HepG2 (cell line): ENCODE results near the gene ABHD17A. TPM values are rescaled to one million over a fixed set of nuclear protein-coding genes. Genes with fewer than 3 reads are reported as not detected.

ENCODE experiments used
- ATAC-seq: fragments of 200-7000 bp; cut with Tn5 transposase; 3 replicates; pipeline ENCODE4 v1.9.1; 2020; ENCODE audit warnings: mild to moderate bottlenecking, moderate library complexity
- BruUV-seq: library from RNA; stranded (reverse); fragments of 400-500 nt; replicated peaks from 2 replicates; lab custom pipeline; 2021; lab: Mats Ljungman, UMichigan
- CTCF ChIA-PET: fragments of 300-600 bp; formaldehyde crosslinking; extraction: SDS; loops from one replicate; lab custom pipeline; 2021; ENCODE audit warnings: low total read pairs, inconsistent platforms, low intra/inter-chr PET ratio; lab: Yijun Ruan, JAX
- POLR2A ChIA-PET: fragments of 350-600 bp; sonication (Branson Sonifier 250); formaldehyde crosslinking; loops from one replicate; lab custom pipeline; 2020; ENCODE audit warnings: antibody characterized with exemption, inconsistent platforms; lab: Yijun Ruan, JAX
- DNase-seq: peaks from one replicate; pipeline ENCODE4 v3.0.0-alpha.2; 2015; ENCODE audit warnings: low spot score
- FAIRE-seq: peaks from 3 replicates; lab custom pipeline; 2011; peaks lifted over from hg19 to GRCh38; lab: Jason Lieb, UNC
- H2AFZ ChIP-seq: one replicate; pipeline ENCODE4 v1.6.1; 2011; ENCODE audit warnings: low read length, inconsistent platforms
- H3K27ac ChIP-seq: fragments of 300-600 bp; 3 replicates; pipeline ENCODE4 v1.8.0; 2011; ENCODE audit warnings: mixed run types, mild to moderate bottlenecking, mixed read lengths, low read length, inconsistent platforms; ENCODE audit not compliant: insufficient read depth; ENCODE audit errors: extremely low read length
- H3K27me3 ChIP-seq, 2 experiments: fragments of 200-600 bp in 1 of 2; 2 replicates in 1 of 2; 3 replicates in 1 of 2; pipeline versions ENCODE4 v1.6.0 to v1.8.0; 2011; ENCODE audit warnings: low read length in 2 of 2, mild to moderate bottlenecking in 2 of 2, moderate library complexity in 2 of 2, inconsistent platforms in 1 of 2; ENCODE audit not compliant: insufficient read depth in 2 of 2, control insufficient read depth in 1 of 2
- H3K36me3 ChIP-seq, 2 experiments: fragments of 200-600 bp in 1 of 2; replicated peaks in 1 of 2; 2 replicates in 1 of 2; 3 replicates in 1 of 2; pipeline versions ENCODE4 v1.5.1 to v1.8.0; 2011; ENCODE audit warnings: low read length in 2 of 2, inconsistent platforms in 1 of 2; ENCODE audit not compliant: insufficient read depth in 2 of 2, control insufficient read depth in 1 of 2
- H3K4me1 ChIP-seq: 2 replicates; pipeline ENCODE4 v1.5.1; 2012; ENCODE audit warnings: low read length, inconsistent platforms; ENCODE audit not compliant: insufficient read depth
- H3K4me2 ChIP-seq: 2 replicates; pipeline ENCODE4 v1.6.0; 2011; ENCODE audit warnings: low read depth, low read length, inconsistent platforms
- H3K4me3 ChIP-seq, 3 experiments: fragments of 200-600 bp in 1 of 3; sonication (generic), shearing (Covaris generic) in 1 of 3; replicated peaks in 1 of 3; 2 replicates each; pipeline ENCODE4 v1.5.1; 2011 to 2016; ENCODE audit warnings: low read length in 3 of 3, inconsistent platforms in 2 of 3, low read depth in 2 of 3, mild to moderate bottlenecking in 2 of 3, control low read depth in 1 of 3, mixed read lengths in 1 of 3; ENCODE audit not compliant: insufficient read depth in 1 of 3
- H3K79me2 ChIP-seq: one replicate; pipeline ENCODE4 v1.6.1; 2011; ENCODE audit warnings: low read length, inconsistent platforms; ENCODE audit not compliant: insufficient read depth
- H3K9ac ChIP-seq: 2 replicates; pipeline ENCODE4 v1.6.0; 2011; ENCODE audit warnings: mild to moderate bottlenecking, low read depth, low read length, inconsistent platforms; ENCODE audit not compliant: insufficient read depth
- H3K9me3 ChIP-seq: 2 replicates; pipeline ENCODE4 v1.5.1; 2012; ENCODE audit warnings: mild to moderate bottlenecking, low read length
- H4K20me1 ChIP-seq: 2 replicates; pipeline ENCODE4 v1.6.0; 2011; ENCODE audit warnings: inconsistent platforms, mild to moderate bottlenecking, low read length, moderate library complexity; ENCODE audit not compliant: insufficient read depth
- HOXA3 ChIP-seq: sonication (generic); formaldehyde crosslinking; IDR thresholded peaks from 2 replicates; pipeline ENCODE4 v1.5.0; 2020; ENCODE audit warnings: missing genetic modification reagents
- MED8 ChIP-seq: sonication (generic); formaldehyde crosslinking; IDR thresholded peaks from 2 replicates; pipeline ENCODE4 v1.8.1; 2023; ENCODE audit warnings: mild to moderate bottlenecking, missing genetic modification reagents; ENCODE audit not compliant: insufficient replicate concordance
- ZNF570 ChIP-seq: sonication (generic); formaldehyde crosslinking; IDR thresholded peaks from 2 replicates; pipeline ENCODE4 v1.4.0; 2020; ENCODE audit warnings: mild to moderate bottlenecking, missing genetic modification reagents, borderline replicate concordance
- WGBS: methylation state at CpG from one replicate; pipeline ENCODE4 v1.1.6; 2017; ENCODE audit warnings: low lambda C conversion rate; 5-methylcytosine and 5-hydroxymethylcytosine counted together
- in situ Hi-C: cut with HindIII; loops from 2 replicates; pipeline ENCODE4 v1.10.0; 2017; ENCODE audit warnings: low pct_unique_long_range_greater_than_20kb; ENCODE audit not compliant: extremely low pct_ligation_motif_present
- intact Hi-C: fragments of 100-400 bp; cut with micrococcal nuclease; formaldehyde crosslinking; loops from one replicate; pipeline ENCODE4 v1.10.0; 2022; ENCODE audit not compliant: unreplicated experiment
- polyA plus RNA-seq, 8 experiments: library from polyadenylated mRNA; depleted of rRNA in 3 of 8; stranded (reverse) in 7 of 8; unstranded in 1 of 8; fragments of >200 nt; fragmentation: Illumina TruSeq in 4 of 8; extraction: Trizol in 4 of 8; gene quantifications; 2 replicates each; pipeline versions ENCODE4 v1.2.1 to v1.2.3, GENCODE V29; 2011 to 2016; ENCODE audit warnings: low read depth in 4 of 8, missing spikeins in 1 of 8, mixed read lengths in 1 of 8; ENCODE audit not compliant: insufficient read depth in 1 of 8
- total RNA-seq, 5 experiments: library from RNA; depleted of rRNA; stranded (reverse); fragments of >200 nt; fragmentation: Illumina TruSeq; extraction: Trizol; gene quantifications; 2 replicates each; pipeline ENCODE4 v1.2.3, GENCODE V29; 2016; ENCODE audit warnings: low read depth in 1 of 5
- TF ChIP-seq, protein P1 (sequence below): sonication (generic); formaldehyde crosslinking; IDR thresholded peaks from 2 replicates; pipeline ENCODE4 v1.5.1; 2020; ENCODE audit warnings: mild to moderate bottlenecking, missing genetic modification reagents
- TF ChIP-seq, protein P2 (sequence below): sonication (generic); formaldehyde crosslinking; IDR thresholded peaks from 2 replicates; pipeline ENCODE4 v1.4.0; 2020; ENCODE audit warnings: missing genetic modification reagents
- TF ChIP-seq, protein P3 (sequence below): sonication (generic); formaldehyde crosslinking; IDR thresholded peaks from 2 replicates; pipeline ENCODE4 v1.5.0; 2020; ENCODE audit warnings: mild to moderate bottlenecking, missing genetic modification reagents, borderline replicate concordance

The ABHD17A gene
- total and polyA plus RNA-seq, 2 of the 13 experiments (the other 11 are each of a cell fraction or from before 2014, with no cell fraction given) = 27.7 to 40.8 TPM

GRCh38 chr19:1837222-1837565, 48.1 kb downstream of the ABHD17A start (continued):
- TF ChIP-seq, protein P1, sequence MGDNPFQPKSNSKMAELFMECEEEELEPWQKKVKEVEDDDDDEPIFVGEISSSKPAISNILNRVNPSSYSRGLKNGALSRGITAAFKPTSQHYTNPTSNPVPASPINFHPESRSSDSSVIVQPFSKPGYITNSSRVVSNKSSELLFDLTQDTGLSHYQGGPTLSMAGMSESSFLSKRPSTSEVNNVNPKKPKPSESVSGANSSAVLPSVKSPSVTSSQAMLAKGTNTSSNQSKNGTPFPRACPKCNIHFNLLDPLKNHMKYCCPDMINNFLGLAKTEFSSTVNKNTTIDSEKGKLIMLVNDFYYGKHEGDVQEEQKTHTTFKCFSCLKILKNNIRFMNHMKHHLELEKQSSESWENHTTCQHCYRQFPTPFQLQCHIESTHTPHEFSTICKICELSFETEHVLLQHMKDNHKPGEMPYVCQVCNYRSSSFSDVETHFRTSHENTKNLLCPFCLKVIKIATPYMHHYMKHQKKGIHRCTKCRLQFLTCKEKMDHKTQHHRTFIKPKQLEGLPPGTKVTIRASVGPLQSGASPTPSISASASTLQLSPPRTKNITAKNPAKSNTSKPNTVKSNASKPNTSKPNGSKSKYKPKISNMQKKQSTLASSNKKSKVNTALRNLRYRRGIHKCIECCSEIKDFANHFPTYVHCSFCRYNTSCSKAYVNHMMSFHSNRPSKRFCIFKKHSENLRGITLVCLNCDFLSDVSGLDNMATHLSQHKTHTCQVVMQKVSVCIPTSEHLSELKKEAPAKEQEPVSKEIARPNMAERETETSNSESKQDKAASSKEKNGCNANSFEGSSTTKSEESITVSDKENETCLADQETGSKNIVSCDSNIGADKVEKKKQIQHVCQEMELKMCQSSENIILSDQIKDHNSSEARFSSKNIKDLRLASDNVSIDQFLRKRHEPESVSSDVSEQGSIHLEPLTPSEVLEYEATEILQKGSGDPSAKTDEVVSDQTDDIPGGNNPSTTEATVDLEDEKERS (CRISPR knock-in tag) = no peak
- no peak for TF ChIP-seq ZNF570
- TF ChIP-seq, all 625 proteins: peak for 0

DNA sequence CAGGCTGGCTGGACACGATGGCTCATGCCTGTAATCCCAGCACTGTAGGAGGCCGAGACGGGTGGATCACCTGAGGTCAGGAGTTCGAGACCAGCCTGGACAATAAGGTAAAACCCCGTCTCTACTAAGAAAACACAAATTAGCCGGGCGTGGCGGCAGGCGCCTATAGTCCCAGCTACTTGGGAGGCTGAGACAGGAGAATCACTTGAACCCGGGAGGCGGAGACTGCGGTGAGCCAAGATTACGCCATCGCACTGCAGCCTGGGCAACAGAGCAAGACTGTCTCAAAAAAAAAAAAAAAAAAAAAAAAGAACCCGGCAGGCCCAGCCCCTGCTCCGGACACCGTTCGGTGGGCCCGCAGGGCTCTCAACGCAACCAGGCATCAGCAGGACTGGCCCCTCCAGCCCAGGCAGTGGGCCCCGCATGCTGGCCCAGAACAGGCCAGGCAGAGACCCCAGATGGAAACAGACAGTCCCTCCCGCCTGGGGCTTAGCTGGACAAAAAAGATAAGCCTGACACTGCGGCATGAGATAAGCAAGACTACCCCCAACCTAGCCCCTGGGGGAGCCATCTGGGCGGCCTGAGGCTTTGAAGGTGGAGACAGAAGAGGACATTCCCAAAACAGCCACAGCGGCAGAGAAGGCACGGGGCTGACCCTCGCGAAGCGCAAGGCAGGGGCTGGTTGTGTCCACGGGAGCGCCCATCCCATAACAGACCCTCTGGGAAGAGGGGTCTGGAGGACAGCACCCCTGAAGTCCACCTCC, 48.7 kb downstream of the ABHD17A start:
- in situ Hi-C loops = no loop called here
- H3K27ac ChIP-seq = no peak overlapping the region
- TF ChIP-seq, protein P2, sequence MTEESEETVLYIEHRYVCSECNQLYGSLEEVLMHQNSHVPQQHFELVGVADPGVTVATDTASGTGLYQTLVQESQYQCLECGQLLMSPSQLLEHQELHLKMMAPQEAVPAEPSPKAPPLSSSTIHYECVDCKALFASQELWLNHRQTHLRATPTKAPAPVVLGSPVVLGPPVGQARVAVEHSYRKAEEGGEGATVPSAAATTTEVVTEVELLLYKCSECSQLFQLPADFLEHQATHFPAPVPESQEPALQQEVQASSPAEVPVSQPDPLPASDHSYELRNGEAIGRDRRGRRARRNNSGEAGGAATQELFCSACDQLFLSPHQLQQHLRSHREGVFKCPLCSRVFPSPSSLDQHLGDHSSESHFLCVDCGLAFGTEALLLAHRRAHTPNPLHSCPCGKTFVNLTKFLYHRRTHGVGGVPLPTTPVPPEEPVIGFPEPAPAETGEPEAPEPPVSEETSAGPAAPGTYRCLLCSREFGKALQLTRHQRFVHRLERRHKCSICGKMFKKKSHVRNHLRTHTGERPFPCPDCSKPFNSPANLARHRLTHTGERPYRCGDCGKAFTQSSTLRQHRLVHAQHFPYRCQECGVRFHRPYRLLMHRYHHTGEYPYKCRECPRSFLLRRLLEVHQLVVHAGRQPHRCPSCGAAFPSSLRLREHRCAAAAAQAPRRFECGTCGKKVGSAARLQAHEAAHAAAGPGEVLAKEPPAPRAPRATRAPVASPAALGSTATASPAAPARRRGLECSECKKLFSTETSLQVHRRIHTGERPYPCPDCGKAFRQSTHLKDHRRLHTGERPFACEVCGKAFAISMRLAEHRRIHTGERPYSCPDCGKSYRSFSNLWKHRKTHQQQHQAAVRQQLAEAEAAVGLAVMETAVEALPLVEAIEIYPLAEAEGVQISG (CRISPR knock-in tag) = no peak
- TF ChIP-seq, protein P3, sequence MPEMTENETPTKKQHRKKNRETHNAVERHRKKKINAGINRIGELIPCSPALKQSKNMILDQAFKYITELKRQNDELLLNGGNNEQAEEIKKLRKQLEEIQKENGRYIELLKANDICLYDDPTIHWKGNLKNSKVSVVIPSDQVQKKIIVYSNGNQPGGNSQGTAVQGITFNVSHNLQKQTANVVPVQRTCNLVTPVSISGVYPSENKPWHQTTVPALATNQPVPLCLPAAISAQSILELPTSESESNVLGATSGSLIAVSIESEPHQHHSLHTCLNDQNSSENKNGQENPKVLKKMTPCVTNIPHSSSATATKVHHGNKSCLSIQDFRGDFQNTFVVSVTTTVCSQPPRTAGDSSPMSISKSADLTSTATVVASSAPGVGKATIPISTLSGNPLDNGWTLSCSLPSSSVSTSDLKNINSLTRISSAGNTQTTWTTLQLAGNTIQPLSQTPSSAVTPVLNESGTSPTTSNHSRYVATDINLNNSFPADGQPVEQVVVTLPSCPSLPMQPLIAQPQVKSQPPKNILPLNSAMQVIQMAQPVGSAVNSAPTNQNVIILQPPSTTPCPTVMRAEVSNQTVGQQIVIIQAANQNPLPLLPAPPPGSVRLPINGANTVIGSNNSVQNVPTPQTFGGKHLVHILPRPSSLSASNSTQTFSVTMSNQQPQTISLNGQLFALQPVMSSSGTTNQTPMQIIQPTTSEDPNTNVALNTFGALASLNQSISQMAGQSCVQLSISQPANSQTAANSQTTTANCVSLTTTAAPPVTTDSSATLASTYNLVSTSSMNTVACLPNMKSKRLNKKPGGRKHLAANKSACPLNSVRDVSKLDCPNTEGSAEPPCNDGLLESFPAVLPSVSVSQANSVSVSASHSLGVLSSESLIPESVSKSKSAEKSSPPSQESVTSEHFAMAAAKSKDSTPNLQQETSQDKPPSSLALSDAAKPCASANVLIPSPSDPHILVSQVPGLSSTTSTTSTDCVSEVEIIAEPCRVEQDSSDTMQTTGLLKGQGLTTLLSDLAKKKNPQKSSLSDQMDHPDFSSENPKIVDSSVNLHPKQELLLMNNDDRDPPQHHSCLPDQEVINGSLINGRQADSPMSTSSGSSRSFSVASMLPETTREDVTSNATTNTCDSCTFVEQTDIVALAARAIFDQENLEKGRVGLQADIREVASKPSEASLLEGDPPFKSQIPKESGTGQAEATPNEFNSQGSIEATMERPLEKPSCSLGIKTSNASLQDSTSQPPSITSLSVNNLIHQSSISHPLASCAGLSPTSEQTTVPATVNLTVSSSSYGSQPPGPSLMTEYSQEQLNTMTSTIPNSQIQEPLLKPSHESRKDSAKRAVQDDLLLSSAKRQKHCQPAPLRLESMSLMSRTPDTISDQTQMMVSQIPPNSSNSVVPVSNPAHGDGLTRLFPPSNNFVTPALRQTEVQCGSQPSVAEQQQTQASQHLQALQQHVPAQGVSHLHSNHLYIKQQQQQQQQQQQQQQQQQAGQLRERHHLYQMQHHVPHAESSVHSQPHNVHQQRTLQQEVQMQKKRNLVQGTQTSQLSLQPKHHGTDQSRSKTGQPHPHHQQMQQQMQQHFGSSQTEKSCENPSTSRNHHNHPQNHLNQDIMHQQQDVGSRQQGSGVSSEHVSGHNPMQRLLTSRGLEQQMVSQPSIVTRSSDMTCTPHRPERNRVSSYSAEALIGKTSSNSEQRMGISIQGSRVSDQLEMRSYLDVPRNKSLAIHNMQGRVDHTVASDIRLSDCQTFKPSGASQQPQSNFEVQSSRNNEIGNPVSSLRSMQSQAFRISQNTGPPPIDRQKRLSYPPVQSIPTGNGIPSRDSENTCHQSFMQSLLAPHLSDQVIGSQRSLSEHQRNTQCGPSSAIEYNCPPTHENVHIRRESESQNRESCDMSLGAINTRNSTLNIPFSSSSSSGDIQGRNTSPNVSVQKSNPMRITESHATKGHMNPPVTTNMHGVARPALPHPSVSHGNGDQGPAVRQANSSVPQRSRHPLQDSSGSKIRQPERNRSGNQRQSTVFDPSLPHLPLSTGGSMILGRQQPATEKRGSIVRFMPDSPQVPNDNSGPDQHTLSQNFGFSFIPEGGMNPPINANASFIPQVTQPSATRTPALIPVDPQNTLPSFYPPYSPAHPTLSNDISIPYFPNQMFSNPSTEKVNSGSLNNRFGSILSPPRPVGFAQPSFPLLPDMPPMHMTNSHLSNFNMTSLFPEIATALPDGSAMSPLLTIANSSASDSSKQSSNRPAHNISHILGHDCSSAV (CRISPR knock-in tag) = no peak
- TF ChIP-seq MED8 (no peak), HOXA3 (CRISPR knock-in tag) (no peak)

More for the DNA sequence above, 48.7 kb downstream of the ABHD17A start:
- 94% methylated on average over 28 of the region's 31 CpGs for WGBS
- no peak for DNase-seq
- no peak for ATAC-seq
- Histone ChIP-seq H3K4me3 (no peak overlapping the region), H2AFZ (no peak overlapping the region), H3K9ac (no peak overlapping the region), H4K20me1 (peaks cover 15% of the 10 kb centered on the region; the same call in 1 of the 2 replicates), H3K27me3 (no peaks in the 10 kb centered on the region), H3K79me2 (peaks cover 43% of the 10 kb centered on the region), H3K4me2 (no peak overlapping the region), H3K36me3 (0 out of 5 replicates have a peak, but pooled peaks cover 2 to 3% of the 10 kb centered on the region in 2 experiments), H3K9me3 (no peaks in the 10 kb centered on the region), H3K4me1 (peaks cover 44% of the 10 kb centered on the region)
- intact Hi-C loops = no loop called here
- POLR2A ChIA-PET = interaction anchor here (1.7 kb wide), 1 partner anchor 10 kb away, joined by 7 read pairs; no protein-coding TSS in a partner anchor
- BruUV-seq = no TSS peak
- FAIRE-seq = no peak
- CTCF ChIA-PET = interaction anchor here (2.6 kb wide), 1 partner anchor 12 kb away, joined by 13 read pairs; the partner anchor contains the start of gene REXO1
